ENCODE results near the gene PSORS1C1. TPM values are rescaled to one million over a fixed set of nuclear protein-coding genes. Genes with fewer than 3 reads are reported as not detected.

PSORS1C1 gene
- total RNA-seq, 2 experiments from 2014 or later, result not detected

GRCh38 chr6:31154436-31154835 is 39.8 kb downstream of the PSORS1C1 start:
- Mint-ChIP-seq H3K36me3 (ENCODE audit: low read depth) (peaks cover 34% of the 10 kb centered on the region), H3K4me3 (no peak overlapping the region), H3K4me1 (ENCODE audit: low read depth) (peaks cover 26% of the 10 kb centered on the region), H3K9me3 (no peaks in the 10 kb centered on the region), H3K27me3 (no peaks in the 10 kb centered on the region), H3K27ac (no peak overlapping the region)
- Histone ChIP-seq H3K36me3 (ENCODE audit: insufficient read depth, low read length) (peaks cover 14% of the 10 kb centered on the region), H3K27me3 (ENCODE audit: control insufficient read depth in 1 of 2, insufficient read depth in 2 of 2, low read length in 2 of 2) (no peaks in the 10 kb centered on the region), H3K9me3 (ENCODE audit: control insufficient read depth in 1 of 2, insufficient read depth in 1 of 2, low read length in 2 of 2) (no peaks in the 10 kb centered on the region), H3K27ac (ENCODE audit: low read depth in 1 of 2, low read length in 2 of 2) (no peak overlapping the region), H3K4me1 (ENCODE audit: insufficient read depth, low read length) (peaks cover 18% of the 10 kb centered on the region), H3K4me3 (ENCODE audit: low read length) (no peak overlapping the region)
- ATAC-seq (ENCODE audit: poor library complexity), result no peak
- TF ChIP-seq CTCF (IDR thresholded peaks at IDR 0.05), result no peak
- intact Hi-C loops (cut with DNase I, micrococcal nuclease), result loop anchor here in 1 of 2 experiments (10.0 kb wide), 1 partner anchor 820 kb away; the partner anchor contains the start of gene DXO
- no peak for DNase-seq
- POLR2A ChIA-PET, result no interaction called here
- CTCF ChIA-PET, result no interaction called here

GRCh38 chr6:31156641-31157040 is 42.0 kb downstream of the PSORS1C1 start:
- no peaks in the 10 kb centered on the region for H3K9me3 Mint-ChIP-seq
- Histone ChIP-seq H3K27ac (ENCODE audit: low read depth in 1 of 2, low read length in 2 of 2) (no peak overlapping the region), H3K4me3 (ENCODE audit: low read length) (no peak overlapping the region), H3K36me3 (ENCODE audit: insufficient read depth, low read length) (peaks cover 4% of the 10 kb centered on the region), H3K9me3 (ENCODE audit: control insufficient read depth in 1 of 2, insufficient read depth in 1 of 2, low read length in 2 of 2) (no peaks in the 10 kb centered on the region), H3K4me1 (ENCODE audit: insufficient read depth, low read length) (peaks cover 26% of the 10 kb centered on the region), H3K27me3 (ENCODE audit: control insufficient read depth in 1 of 2, insufficient read depth in 2 of 2, low read length in 2 of 2) (no peaks in the 10 kb centered on the region)
- no peaks in the 10 kb centered on the region for H3K27me3 Mint-ChIP-seq
- peak overlapping the region; percentile 97 for H3K4me3 Mint-ChIP-seq
- peaks cover 33% of the 10 kb centered on the region for H3K4me1 Mint-ChIP-seq (ENCODE audit: low read depth)
- ATAC-seq (ENCODE audit: poor library complexity) (no peak), DNase-seq (no peak)
- intact Hi-C loops (cut with DNase I, micrococcal nuclease), result loop anchor here (5.0 to 10.0 kb wide), 2 partner anchors 41 to 818 kb away; partner anchors contain the start of gene DXO (in 1 of the 2)
- POLR2A ChIA-PET, result interaction anchor here (1.3 to 1.4 kb wide), 2 partner anchors 41 to 197 kb away, joined by 3 read pairs; no protein-coding TSS in a partner anchor
- H3K27ac Mint-ChIP-seq, result no peak overlapping the region
- no peak for TF ChIP-seq CTCF (IDR thresholded peaks at IDR 0.05)
- H3K36me3 Mint-ChIP-seq (ENCODE audit: low read depth), result peaks cover 21% of the 10 kb centered on the region
- CTCF ChIA-PET, result no interaction called here

- H3K4me1 Mint-ChIP-seq (ENCODE audit: low read depth), result peaks cover 33% of the 10 kb centered on the region
- ChIA-PET CTCF (interaction anchor here (1.1 to 1.3 kb wide), 2 partner anchors 210 to 613 kb away, joined by 3 to 4 read pairs; no protein-coding TSS in a partner anchor), POLR2A (interaction anchor here (1.1 to 2.2 kb wide), 9 partner anchors 12 to 586 kb away, joined by 3 to 16 read pairs (median 6); partner anchors contain the start of genes ABCF1 and HLA-C)
- intact Hi-C loops (cut with DNase I, micrococcal nuclease), result loop anchor here (5.0 to 10.0 kb wide), 2 partner anchors 40 to 817 kb away; partner anchors contain the start of gene DXO (in 1 of the 2)
- no peaks in the 10 kb centered on the region for H3K27me3 Mint-ChIP-seq
- H3K36me3 Mint-ChIP-seq (ENCODE audit: low read depth), result peaks cover 24% of the 10 kb centered on the region
- Histone ChIP-seq H3K27ac (ENCODE audit: low read depth in 1 of 2, low read length in 2 of 2) (peak within 1 kb of the TSS; percentile 38 to 40), H3K4me3 (ENCODE audit: low read length) (peak within 1 kb of the TSS; percentile 96), H3K9me3 (ENCODE audit: control insufficient read depth in 1 of 2, insufficient read depth in 1 of 2, low read length in 2 of 2) (no peaks in the 10 kb centered on the region), H3K36me3 (ENCODE audit: insufficient read depth, low read length) (peaks cover 7% of the 10 kb centered on the region), H3K27me3 (ENCODE audit: control insufficient read depth in 1 of 2, insufficient read depth in 2 of 2, low read length in 2 of 2) (no peaks in the 10 kb centered on the region), H3K4me1 (ENCODE audit: insufficient read depth, low read length) (peaks cover 26% of the 10 kb centered on the region)
- DNase-seq, result no peak
- peak within 1 kb of the TSS; percentile 77 for H3K27ac Mint-ChIP-seq
- peak within 1 kb of the TSS; percentile 97 for H3K4me3 Mint-ChIP-seq
- no peak for TF ChIP-seq CTCF (IDR thresholded peaks at IDR 0.05)
- no peaks in the 10 kb centered on the region for H3K9me3 Mint-ChIP-seq
- ATAC-seq (ENCODE audit: poor library complexity), result no peak
These were observed 43.0 kb downstream of the PSORS1C1 start, which contains the start of gene CCHCR1 for GRCh38 chr6:31157513-31158139. CCHCR1 (minus strand) TSS chr6:31157802; CDS start chr6:31157600, 202 bp downstream.
